ENCODE results near the gene ACSF3.
"Not testable (repeated sequence)": the region's sequence is repeated elsewhere in the genome, so short reads cannot be mapped to it uniquely, and the experiment has no call there.

The ACSF3 gene

GRCh38 chr16:89072548-89073130, 21.0 kb upstream of the ACSF3 start:
- H3K27ac ChIP-seq = no peak overlapping the region
- H3K4me1 ChIP-seq = no peaks in the 10 kb centered on the region
- no peaks in the 10 kb centered on the region for H3K36me3 ChIP-seq
- no peaks in the 10 kb centered on the region for H3K9me3 ChIP-seq
- no peak for TF ChIP-seq CTCF (IDR thresholded peaks at IDR 0.05)
- H3K4me3 ChIP-seq = no peak overlapping the region
- intact Hi-C loops (cut with DNase I; ENCODE audit: low total_unique reads) = no loop called here
- peaks cover 0 to 43% of the 10 kb centered on the region in 2 donors for H3K27me3 ChIP-seq
- no peak for DNase-seq

DNA sequence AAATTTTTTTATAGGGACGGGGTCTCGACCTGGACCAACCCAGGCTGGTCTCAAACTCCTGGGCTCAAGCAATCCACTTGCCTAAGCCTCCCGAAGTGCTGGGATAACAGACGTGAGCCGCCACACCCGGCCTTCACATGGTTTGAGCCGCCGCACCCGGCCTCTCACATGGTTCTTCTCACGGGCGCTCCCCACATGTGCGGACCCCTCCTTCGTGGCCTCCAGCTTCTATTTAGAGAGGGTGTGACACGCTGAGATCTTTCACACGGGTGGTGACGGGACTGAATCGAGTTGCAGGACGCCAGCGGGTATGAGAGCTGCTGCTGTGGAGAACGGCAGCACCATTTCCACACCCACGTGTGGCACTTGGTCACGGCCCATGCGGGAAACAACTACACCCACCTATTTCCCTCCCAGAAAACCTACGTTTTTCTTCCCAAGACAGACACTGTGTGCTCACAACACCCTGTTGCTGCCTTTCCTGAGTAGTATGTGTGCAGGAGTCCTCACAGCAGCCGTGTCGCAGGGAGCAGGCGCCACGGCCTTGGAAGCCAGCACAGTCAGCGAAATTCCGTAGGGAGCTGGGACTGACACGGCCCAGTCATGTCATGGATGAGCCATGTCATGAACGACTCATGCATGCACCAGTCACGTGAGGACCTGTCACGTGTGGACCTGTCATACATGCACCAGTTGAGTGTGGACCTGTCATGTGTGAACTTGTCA, 20.1 kb upstream of the ACSF3 start:
- no peaks in the 10 kb centered on the region for H3K9me3 ChIP-seq
- H3K36me3 ChIP-seq = no peaks in the 10 kb centered on the region
- intact Hi-C loops (cut with DNase I; ENCODE audit: low total_unique reads) = no loop called here
- no peak overlapping the region for H3K4me3 ChIP-seq
- DNase-seq = no peak
- H3K27ac ChIP-seq = no peak overlapping the region
- H3K4me1 ChIP-seq = no peaks in the 10 kb centered on the region
- TF ChIP-seq CTCF (IDR thresholded peaks at IDR 0.05) = no peak
- peaks cover 0 to 35% of the 10 kb centered on the region in 2 donors for H3K27me3 ChIP-seq

GRCh38 chr16:89074072-89074674, 19.5 kb upstream of the ACSF3 start:
- H3K4me1 ChIP-seq; intact Hi-C loops (cut with DNase I; ENCODE audit: low total_unique reads); DNase-seq; H3K9me3 ChIP-seq; H3K4me3 ChIP-seq; H3K36me3 ChIP-seq; H3K27ac ChIP-seq: not testable (repeated sequence)
- peaks cover 0 to 33% of the 10 kb centered on the region in 2 donors for H3K27me3 ChIP-seq

GRCh38 chr16:89074803-89075688, 18.6 kb upstream of the ACSF3 start:
- DNase-seq = no peak
- Histone ChIP-seq H3K4me1 (no peaks in the 10 kb centered on the region), H3K9me3 (no peaks in the 10 kb centered on the region), H3K27me3 (peaks cover 0 to 29% of the 10 kb centered on the region in 2 donors), H3K36me3 (no peaks in the 10 kb centered on the region), H3K4me3 (no peak overlapping the region), H3K27ac (no peak overlapping the region)
- intact Hi-C loops (cut with DNase I; ENCODE audit: low total_unique reads) = no loop called here
- TF ChIP-seq CTCF (IDR thresholded peaks at IDR 0.05) = no peak

DNA sequence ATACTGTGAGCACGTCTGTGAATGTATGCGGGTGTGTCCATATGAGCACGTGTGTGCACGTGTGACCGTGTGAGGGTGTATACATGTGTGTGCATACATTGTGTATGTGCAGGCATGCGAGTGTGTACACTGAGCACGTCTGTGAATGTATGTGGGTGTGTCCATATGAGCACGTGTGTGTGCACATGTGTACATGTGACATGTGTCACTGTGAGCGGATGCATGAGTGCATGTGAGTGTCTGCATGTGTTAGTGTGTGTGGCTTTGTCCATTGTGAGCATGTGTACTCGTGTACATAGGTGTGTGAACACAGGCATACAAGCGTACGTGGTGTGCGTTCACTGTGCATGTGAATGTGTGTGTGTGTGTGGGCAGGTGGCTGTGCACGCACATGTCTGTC, 17.5 kb upstream of the ACSF3 start:
- no peaks in the 10 kb centered on the region for H3K36me3 ChIP-seq
- intact Hi-C loops (cut with DNase I; ENCODE audit: low total_unique reads) = no loop called here
- no peak for DNase-seq
- H3K4me1 ChIP-seq = no peaks in the 10 kb centered on the region
- H3K27ac ChIP-seq = no peak overlapping the region
- no peak overlapping the region for H3K4me3 ChIP-seq
- no peak for TF ChIP-seq CTCF (IDR thresholded peaks at IDR 0.05)
- no peaks in the 10 kb centered on the region for H3K9me3 ChIP-seq
- peaks cover 0 to 27% of the 10 kb centered on the region in 2 donors for H3K27me3 ChIP-seq

All from tibial artery (tissue), 4 donors.